Epithelial cell of prostate (primary cell): ENCODE results near the gene CX3CL1.
A peak's percentile ranks its signal among the peaks of the same experiment; 100 is the strongest.
"Not testable (repeated sequence)": the region's sequence is repeated elsewhere in the genome, so short reads cannot be mapped to it uniquely, and the experiment has no call there.

ENCODE experiments used
- DNase-seq: peaks from one replicate; pipeline ENCODE4 v3.0.0-alpha.2; 2011; ENCODE audit warnings: low read depth, low spot score
- H3K27ac ChIP-seq: fragments of 450-650 bp; 2 replicates; pipeline ENCODE4 v1.5.1; 2017; ENCODE audit warnings: mild to moderate bottlenecking

CX3CL1 gene

DNA sequence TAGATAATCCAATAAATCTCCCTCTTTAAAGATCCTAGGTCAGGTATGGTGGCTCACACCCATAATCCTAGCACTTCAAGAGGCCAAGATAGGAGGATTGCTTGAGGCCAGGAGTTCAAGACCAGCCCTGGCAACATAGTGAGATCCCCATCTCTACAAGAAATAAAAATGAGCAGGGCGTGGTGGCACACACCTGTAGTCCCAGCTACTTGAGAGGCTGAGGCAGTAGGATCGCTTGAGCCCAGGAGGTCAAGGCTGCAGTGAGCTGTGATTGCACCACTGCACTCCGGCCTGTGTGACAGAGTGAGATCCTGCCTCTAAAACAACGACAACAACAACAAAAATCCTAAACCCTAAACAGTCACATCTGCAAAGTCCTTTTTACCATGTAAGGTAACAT, 15.7 kb upstream of the CX3CL1 start:
- no peak for DNase-seq
- no peak overlapping the region for H3K27ac ChIP-seq

- no peak for DNase-seq
- H3K27ac ChIP-seq, result no peak overlapping the region
Observed at GRCh38 chr16:57357330-57358085, 14.8 kb upstream of the CX3CL1 start.

DNA sequence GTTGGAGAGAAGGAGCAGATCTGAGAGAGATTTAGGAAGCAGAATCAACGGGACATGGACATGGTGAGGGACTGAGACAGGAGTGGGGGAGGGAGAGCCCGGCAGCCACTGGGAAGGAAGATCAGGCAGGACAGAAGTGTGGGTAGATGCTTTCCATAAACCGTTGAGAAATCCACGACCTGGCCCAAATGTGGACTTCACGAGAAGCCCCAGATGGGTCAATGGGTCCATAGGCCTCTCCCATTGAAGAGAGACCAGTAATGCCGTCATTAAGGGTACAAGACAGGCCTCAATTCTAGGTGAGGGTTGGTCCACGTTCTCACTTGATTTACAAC, 14.2 kb upstream of the CX3CL1 start:
- DNase-seq, result no peak
- no peak overlapping the region for H3K27ac ChIP-seq

GRCh38 chr16:57358527-57359095, 13.7 kb upstream of the CX3CL1 start, which contains the start of gene CCL22:
Gene CCL22, plus strand, starts transcription at chr16:57358783. Its CDS starts 34 bp downstream, at chr16:57358817.
- DNase-seq, result no peak

GRCh38 chr16:57360321-57360935, 11.9 kb upstream of the CX3CL1 start:
- no peak overlapping the region for H3K27ac ChIP-seq
- no peak for DNase-seq

More at GRCh38 chr16:57358527-57359095, 13.7 kb upstream of the CX3CL1 start, which contains the start of gene CCL22:
- no peak within 1 kb of the TSS for H3K27ac ChIP-seq

DNA sequence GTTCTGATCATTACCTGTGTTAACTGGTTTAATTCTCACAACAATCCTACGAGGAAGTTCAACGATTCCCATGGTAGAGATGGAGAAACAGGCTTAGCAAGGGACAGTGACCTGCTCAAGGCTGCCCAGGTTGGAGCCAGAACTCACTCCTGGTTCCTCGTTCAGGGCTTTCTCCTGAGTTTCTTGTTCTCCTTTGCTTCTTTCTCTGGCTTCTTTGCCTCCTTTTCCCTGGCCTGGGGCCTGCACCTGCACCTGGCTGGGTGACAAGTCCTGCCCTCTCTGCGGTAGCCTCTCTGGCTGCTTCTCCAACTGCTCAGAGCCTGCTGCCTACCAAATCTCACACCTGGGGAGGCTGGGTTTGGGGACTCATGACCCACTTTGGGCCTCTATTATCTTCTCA, 10.9 kb upstream of the CX3CL1 start:
- DNase-seq, result no peak
- no peak overlapping the region for H3K27ac ChIP-seq

DNA sequence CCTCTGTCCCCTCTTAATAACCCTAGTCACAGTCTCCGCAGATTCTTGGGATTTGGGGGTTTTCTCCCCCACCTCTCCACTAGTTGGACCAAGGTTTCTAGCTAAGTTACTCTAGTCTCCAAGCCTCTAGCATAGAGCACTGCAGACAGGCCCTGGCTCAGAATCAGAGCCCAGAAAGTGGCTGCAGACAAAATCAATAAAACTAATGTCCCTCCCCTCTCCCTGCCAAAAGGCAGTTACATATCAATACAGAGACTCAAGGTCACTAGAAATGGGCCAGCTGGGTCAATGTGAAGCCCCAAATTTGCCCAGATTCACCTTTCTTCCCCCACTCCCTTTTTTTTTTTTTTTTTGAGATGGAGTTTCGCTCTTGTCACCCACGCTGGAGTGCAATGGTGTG, 8.1 kb upstream of the CX3CL1 start:
- no peak overlapping the region for H3K27ac ChIP-seq
- DNase-seq, result no peak

- DNase-seq, result no peak
- H3K27ac ChIP-seq, result no peak overlapping the region
Observed at GRCh38 chr16:57366544-57367040, 5.7 kb upstream of the CX3CL1 start.

DNA sequence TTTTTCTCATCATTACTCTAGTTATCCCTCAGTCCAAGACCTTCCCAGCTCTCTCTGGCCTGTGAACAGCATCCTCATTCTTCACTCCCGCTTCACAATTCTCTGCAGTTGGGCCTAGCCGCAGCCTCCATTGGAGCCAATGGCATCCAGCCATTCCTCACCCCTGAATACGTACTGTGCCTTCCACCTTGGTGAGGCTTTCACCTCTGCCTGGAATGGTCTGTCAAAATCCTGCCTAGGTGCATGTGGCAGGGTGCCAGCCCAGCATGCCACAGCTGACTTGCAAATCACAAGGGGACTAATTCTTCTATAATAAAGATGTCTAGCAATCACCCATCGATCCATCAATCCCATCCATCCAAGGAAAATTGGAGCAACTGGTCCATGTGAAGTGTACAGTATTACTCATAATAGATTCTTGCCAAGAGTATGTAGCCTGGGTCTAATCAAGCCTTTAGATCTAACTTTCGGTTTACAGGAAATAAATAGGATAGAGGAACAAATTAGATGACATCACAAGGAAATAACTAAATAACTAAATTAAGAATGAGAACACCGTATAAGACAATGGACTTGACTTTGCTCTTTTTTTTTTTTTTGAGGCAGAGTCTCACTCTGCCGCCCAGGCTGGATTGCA, 5.1 kb upstream of the CX3CL1 start:
- peak; percentile 68 for DNase-seq
- no peak overlapping the region for H3K27ac ChIP-seq

DNA sequence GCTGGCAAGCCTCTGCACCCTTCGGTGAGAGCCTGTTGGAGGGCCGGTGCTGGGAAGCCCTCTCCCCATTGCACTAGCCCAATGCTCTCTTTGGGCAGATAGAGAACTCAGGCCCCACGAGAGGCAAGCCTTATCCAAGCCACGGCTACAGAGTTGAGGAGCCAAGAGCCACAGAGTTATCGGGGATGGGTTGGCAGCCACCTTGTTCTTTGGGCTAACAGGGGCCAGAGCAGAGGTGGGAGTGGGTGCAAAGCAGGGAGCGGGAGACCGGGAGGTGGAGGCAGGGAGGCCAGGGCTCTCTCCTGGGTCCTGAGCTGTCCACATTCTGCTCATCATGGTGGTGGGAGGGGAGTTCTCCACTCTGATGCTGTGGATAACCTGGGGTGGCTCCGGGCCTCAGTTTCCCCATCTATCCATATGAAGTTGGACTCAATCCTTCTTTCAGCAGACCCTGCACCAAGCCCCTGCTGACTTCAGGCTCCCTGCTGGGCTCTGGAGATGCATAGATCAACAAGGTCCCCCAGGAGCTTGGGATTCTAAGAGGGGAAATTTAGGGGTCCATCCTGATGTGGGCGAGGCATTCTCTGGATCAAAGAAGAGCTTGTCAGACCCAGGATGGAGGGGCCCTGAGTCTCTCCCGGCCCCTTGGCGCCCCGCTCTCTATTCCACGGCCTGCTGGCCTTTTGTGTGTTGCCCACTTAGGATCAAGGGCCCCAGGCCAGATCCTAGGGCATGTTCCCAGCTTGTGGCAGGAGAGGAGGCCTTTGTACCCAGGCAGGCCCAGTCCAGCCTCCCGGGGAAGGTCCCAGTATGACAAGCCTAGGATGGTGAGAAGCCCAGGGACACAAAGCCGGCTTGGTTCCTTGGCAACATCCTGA, 557 bp upstream of the CX3CL1 start:
- H3K27ac ChIP-seq, result no peak overlapping the region
- DNase-seq, result no peak

DNA sequence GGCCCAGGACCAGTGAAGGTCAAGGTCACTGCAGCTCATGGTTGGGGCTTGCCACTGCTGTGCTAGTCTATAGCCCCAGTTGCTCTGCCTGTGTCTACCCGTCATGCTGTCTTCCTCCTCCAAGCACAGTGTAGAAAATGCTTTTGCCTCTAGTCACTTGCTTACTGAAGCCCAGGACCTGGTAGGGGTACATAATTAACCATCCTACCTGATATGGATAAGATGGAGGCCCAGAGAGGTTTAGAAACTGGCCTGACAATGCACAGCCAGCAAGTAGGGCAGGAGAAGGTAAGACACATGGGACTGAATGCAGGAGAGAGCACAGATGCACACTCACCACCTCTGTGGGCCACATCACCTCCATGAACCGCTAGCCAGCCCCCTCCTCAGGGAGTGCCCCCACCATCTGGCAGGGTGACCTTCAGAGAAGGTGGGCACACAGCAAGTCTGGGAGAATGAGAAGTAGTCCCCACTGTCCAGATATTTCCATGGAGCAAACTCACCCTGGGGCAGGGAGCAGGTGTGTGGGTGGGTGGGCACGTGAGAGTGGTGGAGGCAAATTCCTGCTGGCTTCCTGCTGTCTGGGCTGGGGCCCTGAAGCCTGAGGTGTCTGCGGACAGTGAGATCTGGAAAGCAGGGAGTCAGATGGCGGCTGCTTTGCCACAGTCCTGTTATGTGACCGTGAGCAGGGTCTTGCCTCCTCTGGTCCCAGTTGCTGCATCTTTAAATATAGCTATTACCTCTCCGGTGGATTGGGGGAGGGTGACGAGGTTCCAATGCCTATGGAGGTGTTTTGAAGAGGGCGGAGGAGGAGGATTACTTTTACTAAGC, 1.0 kb downstream of the CX3CL1 start:
- DNase-seq, result no peak
- H3K27ac ChIP-seq, result no peak overlapping the region

GRCh38 chr16:57374067-57374534, 1.8 kb downstream of the CX3CL1 start:
- DNase-seq, result no peak
- H3K27ac ChIP-seq, result no peak overlapping the region

DNA sequence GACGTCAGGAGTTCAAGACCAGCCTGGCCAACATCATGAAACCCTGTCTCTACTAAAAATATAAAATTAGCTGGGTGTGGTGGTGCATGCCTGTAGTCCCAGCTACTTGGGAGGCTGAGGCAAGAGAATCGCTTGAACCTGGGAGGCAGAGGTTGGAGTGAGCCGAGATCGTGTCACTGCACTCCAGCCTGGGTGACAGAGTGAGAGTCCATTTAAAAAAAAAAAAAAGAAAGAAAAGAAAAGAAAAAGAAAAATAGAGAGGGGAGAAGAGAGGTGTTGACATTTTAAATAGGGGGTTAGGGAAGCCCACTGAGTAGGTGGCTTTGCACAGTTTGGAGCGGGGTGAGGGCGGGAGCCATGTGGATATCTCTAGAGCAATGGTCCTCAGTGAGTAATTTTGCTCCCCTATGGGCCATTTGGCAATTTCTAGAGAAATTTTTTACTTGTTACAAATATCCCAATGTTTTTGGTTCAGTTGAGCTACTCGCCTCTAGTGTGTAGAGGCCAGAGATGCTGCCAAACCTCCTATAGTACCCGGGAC, 2.7 kb downstream of the CX3CL1 start:
- not testable (repeated sequence) for DNase-seq, H3K27ac ChIP-seq

DNA sequence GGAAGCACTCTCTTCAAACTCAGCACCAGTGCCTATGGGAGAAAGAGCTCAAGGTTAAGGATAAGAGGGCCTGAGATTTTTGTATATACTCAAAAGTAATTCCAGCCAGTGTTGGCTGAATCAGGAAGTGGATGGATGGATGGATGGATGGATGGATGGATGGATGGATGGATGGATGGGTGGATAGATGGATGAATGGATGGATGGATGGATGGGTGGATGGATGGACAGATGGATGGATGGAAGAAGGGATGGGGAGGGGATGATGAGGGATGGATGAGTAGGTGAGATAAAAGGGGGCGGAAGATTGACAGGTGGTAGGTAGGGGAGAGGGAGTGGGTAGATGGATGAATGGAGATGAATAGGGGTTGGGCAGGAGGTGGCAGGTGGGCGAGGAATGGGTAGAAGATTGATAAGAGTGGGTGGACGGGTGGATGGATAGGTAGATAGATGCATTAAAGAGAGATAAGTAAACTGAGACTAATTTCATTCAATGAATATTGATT, 4.1 kb downstream of the CX3CL1 start:
- no peak for DNase-seq

DNA sequence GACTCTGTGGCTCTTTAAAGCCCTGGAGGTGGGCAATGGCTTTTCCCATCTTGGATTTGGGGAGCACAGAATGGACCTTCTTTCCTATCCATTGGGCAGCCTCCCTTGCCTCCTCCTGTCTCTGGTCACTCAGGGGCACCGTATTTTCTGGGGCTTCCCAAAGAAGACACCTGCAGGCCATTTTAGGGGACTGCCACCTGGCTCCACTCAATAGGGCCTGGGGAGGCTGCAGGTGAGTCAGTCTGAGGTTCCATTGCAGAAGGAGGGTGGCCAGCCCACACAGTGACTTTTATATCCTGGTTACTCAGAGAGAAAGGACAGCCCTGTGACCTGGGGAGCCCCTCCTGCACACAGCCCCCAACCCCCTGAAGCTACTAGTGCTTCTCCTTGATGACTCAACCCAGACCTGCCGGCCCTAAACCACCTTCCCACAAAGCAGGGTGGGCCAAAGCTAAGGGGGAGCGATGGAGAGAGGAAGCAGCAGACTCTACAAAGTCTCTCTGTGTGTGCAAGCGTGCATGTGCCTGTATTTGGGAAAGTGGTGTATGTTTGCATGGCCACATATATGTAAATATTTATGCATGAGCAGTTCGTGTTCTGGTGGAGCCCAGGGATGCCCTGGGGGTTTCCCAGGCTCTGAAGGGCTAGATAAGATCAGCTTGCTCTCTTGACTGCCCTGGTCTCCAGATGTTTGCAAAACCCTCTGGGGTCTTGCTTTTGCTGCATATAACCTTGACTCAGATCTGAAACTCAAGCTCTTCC, 5.0 kb downstream of the CX3CL1 start:
- H3K27ac ChIP-seq, result peak overlapping the region; percentile 49
- DNase-seq, result no peak

More for the DNA sequence above, 4.1 kb downstream of the CX3CL1 start:
- H3K27ac ChIP-seq, result no peak overlapping the region

GRCh38 chr16:57379579-57379978, 7.3 kb downstream of the CX3CL1 start:
- DNase-seq, result no peak
- no peak overlapping the region for H3K27ac ChIP-seq

DNA sequence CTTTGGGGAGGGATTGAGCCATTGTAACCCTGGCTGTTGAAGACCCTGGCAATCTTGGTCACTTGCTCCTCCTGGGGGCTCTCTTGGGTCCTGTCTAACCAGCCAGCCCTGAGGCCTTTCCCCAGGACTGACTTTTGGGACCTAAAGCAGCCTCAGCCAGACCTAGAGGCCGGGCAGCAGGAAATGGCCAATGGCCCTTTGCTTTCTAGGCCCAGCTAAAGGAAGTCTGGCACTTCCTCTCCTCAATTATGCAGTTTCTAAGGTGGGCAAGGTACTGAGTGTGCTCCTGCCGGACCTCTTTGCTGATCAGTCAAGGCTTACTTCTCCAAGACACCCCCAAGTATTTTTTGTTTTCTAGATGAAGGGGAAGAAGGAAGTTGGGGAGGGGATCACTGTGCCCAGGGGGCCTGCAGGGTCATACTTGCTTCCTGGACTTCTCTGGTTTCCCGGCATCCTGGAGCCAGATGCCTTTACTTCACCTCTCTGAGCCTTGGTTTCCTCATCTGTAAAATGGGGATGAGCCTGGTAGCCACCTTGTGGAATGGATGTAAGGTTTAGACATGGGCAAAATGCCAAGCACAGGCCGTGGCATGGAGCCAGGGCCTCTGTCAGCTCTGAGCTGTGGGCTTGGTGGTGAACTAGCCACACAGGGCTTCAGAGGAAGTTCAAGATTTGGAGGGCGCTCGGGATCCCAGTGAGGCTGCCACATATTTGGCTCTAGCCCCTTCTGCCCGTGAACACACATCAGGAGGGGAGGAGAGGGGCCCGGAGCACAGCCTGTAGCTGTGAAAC, 8.6 kb downstream of the CX3CL1 start:
- no peak for DNase-seq
- H3K27ac ChIP-seq, result no peak overlapping the region
